ENCODE data around the gene LSM2. TPM values are rescaled to one million over a fixed set of nuclear protein-coding genes. Genes with fewer than 3 reads are reported as not detected.

LSM2 gene
- total RNA-seq, 1 donor from 2014 or later, result 50.6 TPM

GRCh38 chr6:31761343-31761742, 45.4 kb downstream of the LSM2 start:
- Mint-ChIP-seq H3K9me3 (ENCODE audit: unreplicated experiment) (no peaks in the 10 kb centered on the region), H3K4me1 (ENCODE audit: unreplicated experiment) (peaks cover 6% of the 10 kb centered on the region), H3K36me3 (ENCODE audit: unreplicated experiment) (peaks cover 13% of the 10 kb centered on the region), H3K27me3 (ENCODE audit: unreplicated experiment) (no peaks in the 10 kb centered on the region), H3K4me3 (ENCODE audit: unreplicated experiment) (no peak overlapping the region), H3K27ac (ENCODE audit: unreplicated experiment) (no peak overlapping the region)
- DNase-seq (ENCODE audit: extremely low spot score, unreplicated experiment), result no peak
- no peak for TF ChIP-seq CTCF (IDR thresholded peaks at IDR 0.05)

- H3K36me3 Mint-ChIP-seq (ENCODE audit: unreplicated experiment), result peaks cover 13% of the 10 kb centered on the region
- H3K4me1 Mint-ChIP-seq (ENCODE audit: unreplicated experiment), result peaks cover 6% of the 10 kb centered on the region
- H3K4me3 Mint-ChIP-seq (ENCODE audit: unreplicated experiment), result no peak overlapping the region
- TF ChIP-seq CTCF (IDR thresholded peaks at IDR 0.05), result no peak
- H3K27ac Mint-ChIP-seq (ENCODE audit: unreplicated experiment), result no peak overlapping the region
- H3K9me3 Mint-ChIP-seq (ENCODE audit: unreplicated experiment), result no peaks in the 10 kb centered on the region
- H3K27me3 Mint-ChIP-seq (ENCODE audit: unreplicated experiment), result no peaks in the 10 kb centered on the region
- no peak for DNase-seq (ENCODE audit: extremely low spot score, unreplicated experiment)
Measured at GRCh38 chr6:31760790-31761189, 46.0 kb downstream of the LSM2 start.

- Mint-ChIP-seq H3K36me3 (ENCODE audit: unreplicated experiment) (peaks cover 13% of the 10 kb centered on the region), H3K9me3 (ENCODE audit: unreplicated experiment) (no peaks in the 10 kb centered on the region)
- TF ChIP-seq CTCF (IDR thresholded peaks at IDR 0.05), result no peak
Measured at GRCh38 chr6:31758281-31758680, 48.5 kb downstream of the LSM2 start.

GRCh38 chr6:31752739-31753319, 53.9 kb downstream of the LSM2 start:
- Mint-ChIP-seq H3K27me3 (ENCODE audit: unreplicated experiment) (no peaks in the 10 kb centered on the region), H3K36me3 (ENCODE audit: unreplicated experiment) (no peaks in the 10 kb centered on the region), H3K4me1 (ENCODE audit: unreplicated experiment) (peaks cover 4% of the 10 kb centered on the region), H3K9me3 (ENCODE audit: unreplicated experiment) (no peaks in the 10 kb centered on the region), H3K4me3 (ENCODE audit: unreplicated experiment) (no peak overlapping the region), H3K27ac (ENCODE audit: unreplicated experiment) (no peak overlapping the region)
- DNase-seq (ENCODE audit: extremely low spot score, unreplicated experiment), result no peak
- no peak for TF ChIP-seq CTCF (IDR thresholded peaks at IDR 0.05)

More at GRCh38 chr6:31758281-31758680, 48.5 kb downstream of the LSM2 start:
- H3K4me1 Mint-ChIP-seq (ENCODE audit: unreplicated experiment), result peaks cover under 1% of the 10 kb centered on the region
- no peaks in the 10 kb centered on the region for H3K27me3 Mint-ChIP-seq (ENCODE audit: unreplicated experiment)
- no peak overlapping the region for H3K27ac Mint-ChIP-seq (ENCODE audit: unreplicated experiment)
- no peak for DNase-seq (ENCODE audit: extremely low spot score, unreplicated experiment)
- H3K4me3 Mint-ChIP-seq (ENCODE audit: unreplicated experiment), result no peak overlapping the region

- DNase-seq (ENCODE audit: extremely low spot score, unreplicated experiment), result no peak
- Mint-ChIP-seq H3K9me3 (ENCODE audit: unreplicated experiment) (no peaks in the 10 kb centered on the region), H3K4me1 (ENCODE audit: unreplicated experiment) (peaks cover 7% of the 10 kb centered on the region), H3K4me3 (ENCODE audit: unreplicated experiment) (no peak overlapping the region), H3K36me3 (ENCODE audit: unreplicated experiment) (no peaks in the 10 kb centered on the region), H3K27me3 (ENCODE audit: unreplicated experiment) (no peaks in the 10 kb centered on the region), H3K27ac (ENCODE audit: unreplicated experiment) (no peak overlapping the region)
- no peak for TF ChIP-seq CTCF (IDR thresholded peaks at IDR 0.05)
Measured at GRCh38 chr6:31750411-31751022, 56.2 kb downstream of the LSM2 start.

Data from osteocyte (in vitro differentiated cells).